Neural progenitor cell (in vitro differentiated cells): ENCODE measurements around the gene ACOT6. TPM values are rescaled to one million over a fixed set of nuclear protein-coding genes. Genes with fewer than 3 reads are reported as not detected.

Source experiments
- small RNA-seq: library from RNA; depleted of rRNA; stranded (forward); fragments of <200 nt; gene quantifications from one replicate; pipeline ENCODE3, GENCODE V24; 2015
- total RNA-seq: library from RNA; depleted of rRNA; stranded (reverse); fragments of >200 nt; gene quantifications from 2 replicates; pipeline ENCODE4 v1.2.3, GENCODE V29; 2015; ENCODE audit warnings: low replicate concordance

The ACOT6 gene
- total RNA-seq, 1 donor from 2014 or later: not detected

Small RNA genes within 50 kb of the gene (small RNA-seq; reads per million reads assigned to genes)
- gene RNU6-240P: not detected

Other genes with a start within 250 kb of the ACOT6 start
- gene NUMB, start 154.0 kb upstream of the ACOT6 start, total RNA-seq: 33.5 and 37.2 TPM in 2 replicates
- gene RIOX1, start 121.6 kb upstream of the ACOT6 start, total RNA-seq: 14.9 and 28.8 TPM in 2 replicates
- 0.31 and 0.94 TPM in 2 replicates for gene ACOT1, start 75.4 kb upstream of the ACOT6 start, total RNA-seq
- gene HEATR4, start 53.6 kb upstream of the ACOT6 start, total RNA-seq: 0.06 TPM in 1 of 2 replicates, not detected in the other
- 1.1 and 2.4 TPM in 2 replicates for gene ACOT2, start 43.3 kb upstream of the ACOT6 start, total RNA-seq
- gene ACOT4, start 20.6 kb upstream of the ACOT6 start, total RNA-seq: 0.65 TPM in 1 of 2 replicates, not detected in the other
- 11.7 and 29.4 TPM in 2 replicates for gene DNAL1, start 32.5 kb downstream of the ACOT6 start, total RNA-seq
- 25.9 and 37.3 TPM in 2 replicates for gene PNMA1, start 101.9 kb downstream of the ACOT6 start, total RNA-seq
- gene PTGR2, start 239.3 kb downstream of the ACOT6 start, total RNA-seq: 18.8 and 87.2 TPM in 2 replicates